DMS153 treated with DMSO at 0.1 percent for 48 hours (cell line): Measurements from ENCODE around the gene PKP4.

ENCODE experiments used
- DNase-seq: peaks from one replicate; lab custom pipeline; 2025; ENCODE audit not compliant: unreplicated experiment; lab: John Stamatoyannopoulos, UW

The PKP4 gene

GRCh38 chr2:158498043-158498748, 41.4 kb downstream of the PKP4 start:
- DNase-seq = no peak

- DNase-seq = no peak
Measured at GRCh38 chr2:158498749-158499136, 42.0 kb downstream of the PKP4 start.

- no peak for DNase-seq
Measured at GRCh38 chr2:158499383-158499782, 42.6 kb downstream of the PKP4 start.

- no peak for DNase-seq
Measured at GRCh38 chr2:158500333-158500732, 43.6 kb downstream of the PKP4 start.

GRCh38 chr2:158501301-158501700, 44.5 kb downstream of the PKP4 start:
- DNase-seq = peak; percentile 26

GRCh38 chr2:158502974-158503373, 46.2 kb downstream of the PKP4 start:
- no peak for DNase-seq

- no peak for DNase-seq
Measured at GRCh38 chr2:158504088-158504487, 47.3 kb downstream of the PKP4 start.

GRCh38 chr2:158505448-158505934, 48.7 kb downstream of the PKP4 start:
- no peak for DNase-seq

- DNase-seq = no peak
Measured at GRCh38 chr2:158507141-158507540, 50.4 kb downstream of the PKP4 start.

- no peak for DNase-seq
Measured at GRCh38 chr2:158507679-158508078, 50.9 kb downstream of the PKP4 start.

GRCh38 chr2:158509928-158510797, 53.4 kb downstream of the PKP4 start:
- DNase-seq = no peak

- DNase-seq = no peak
Measured at GRCh38 chr2:158510887-158511286, 54.1 kb downstream of the PKP4 start.

- DNase-seq = no peak
Measured at GRCh38 chr2:158511706-158512105, 55.0 kb downstream of the PKP4 start.

- DNase-seq = no peak
Measured at GRCh38 chr2:158512323-158512722, 55.6 kb downstream of the PKP4 start.

GRCh38 chr2:158513841-158514240, 57.1 kb downstream of the PKP4 start:
- DNase-seq = no peak

- no peak for DNase-seq
Measured at GRCh38 chr2:158518084-158518483, 61.3 kb downstream of the PKP4 start.

- no peak for DNase-seq
Measured at GRCh38 chr2:158519481-158519880, 62.7 kb downstream of the PKP4 start.

- no peak for DNase-seq
Measured at GRCh38 chr2:158529379-158530259, 72.9 kb downstream of the PKP4 start.

GRCh38 chr2:158530829-158531228, 74.1 kb downstream of the PKP4 start:
- no peak for DNase-seq

GRCh38 chr2:158533009-158533408, 76.3 kb downstream of the PKP4 start:
- no peak for DNase-seq
